Astrocyte of the cerebellum (primary cell): ENCODE results near the gene NFKB1.

ENCODE experiments used
- DNase-seq: peaks from one replicate; pipeline ENCODE4 v3.0.0-alpha.2; 2011; ENCODE audit warnings: low read depth
- H3K4me3 ChIP-seq: 2 replicates; pipeline ENCODE4 v1.5.1; 2011; ENCODE audit warnings: mild to moderate bottlenecking, low read depth, low read length, moderate library complexity
- in situ Hi-C: cut with HindIII; loops from 2 replicates; pipeline ENCODE4 v1.10.0; 2017; ENCODE audit warnings: low sequenced_read_pairs
- TF ChIP-seq, protein P1 (sequence below): IDR thresholded peaks from 2 replicates; pipeline ENCODE4 v1.5.1; 2012; ENCODE audit warnings: low read length, low read depth, moderate library complexity, mild to moderate bottlenecking; ENCODE audit errors: missing control alignments

Gene NFKB1

DNA sequence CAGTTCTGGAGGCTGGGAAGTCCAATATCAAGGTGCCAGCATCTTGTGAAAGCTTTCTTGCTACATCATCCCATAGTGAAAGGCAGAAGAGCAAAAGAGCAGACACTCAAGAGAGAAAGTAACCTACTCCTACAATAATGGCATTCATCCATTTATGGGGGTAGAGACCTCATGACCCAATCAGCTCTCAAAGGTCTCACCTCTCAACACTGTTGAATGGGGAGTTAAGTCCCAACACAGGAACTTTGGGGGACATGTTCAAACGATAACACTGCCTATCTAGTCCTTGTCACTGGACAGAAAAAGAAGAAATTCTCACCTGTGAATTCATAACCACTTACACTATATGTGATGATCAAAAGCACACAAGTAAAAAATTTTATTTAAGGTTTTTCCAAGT lies 6.6 kb upstream of the NFKB1 start:
- no peak overlapping the region for H3K4me3 ChIP-seq
- no peak for DNase-seq
- in situ Hi-C loops: no loop called here
- TF ChIP-seq, protein P1, sequence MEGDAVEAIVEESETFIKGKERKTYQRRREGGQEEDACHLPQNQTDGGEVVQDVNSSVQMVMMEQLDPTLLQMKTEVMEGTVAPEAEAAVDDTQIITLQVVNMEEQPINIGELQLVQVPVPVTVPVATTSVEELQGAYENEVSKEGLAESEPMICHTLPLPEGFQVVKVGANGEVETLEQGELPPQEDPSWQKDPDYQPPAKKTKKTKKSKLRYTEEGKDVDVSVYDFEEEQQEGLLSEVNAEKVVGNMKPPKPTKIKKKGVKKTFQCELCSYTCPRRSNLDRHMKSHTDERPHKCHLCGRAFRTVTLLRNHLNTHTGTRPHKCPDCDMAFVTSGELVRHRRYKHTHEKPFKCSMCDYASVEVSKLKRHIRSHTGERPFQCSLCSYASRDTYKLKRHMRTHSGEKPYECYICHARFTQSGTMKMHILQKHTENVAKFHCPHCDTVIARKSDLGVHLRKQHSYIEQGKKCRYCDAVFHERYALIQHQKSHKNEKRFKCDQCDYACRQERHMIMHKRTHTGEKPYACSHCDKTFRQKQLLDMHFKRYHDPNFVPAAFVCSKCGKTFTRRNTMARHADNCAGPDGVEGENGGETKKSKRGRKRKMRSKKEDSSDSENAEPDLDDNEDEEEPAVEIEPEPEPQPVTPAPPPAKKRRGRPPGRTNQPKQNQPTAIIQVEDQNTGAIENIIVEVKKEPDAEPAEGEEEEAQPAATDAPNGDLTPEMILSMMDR: no peak

DNA sequence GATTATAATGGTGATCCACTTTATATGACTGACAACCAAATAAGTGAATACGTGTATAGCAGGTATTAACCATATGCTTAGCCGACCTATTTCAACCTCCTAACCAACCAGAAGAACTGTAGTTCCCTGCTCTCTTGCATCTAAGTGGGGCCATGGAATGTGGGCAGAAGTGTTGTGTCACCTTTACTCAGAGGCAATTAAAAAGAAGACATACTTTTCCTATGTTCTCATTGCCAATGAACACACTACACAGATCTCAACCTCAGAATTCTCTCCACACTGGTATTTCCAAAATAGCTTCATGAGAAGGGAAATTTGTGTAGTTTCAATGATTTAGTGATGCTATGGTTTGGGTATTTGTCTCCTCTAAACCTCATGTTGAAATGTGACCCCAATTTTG lies 3.2 kb upstream of the NFKB1 start:
- no peak overlapping the region for H3K4me3 ChIP-seq
- DNase-seq: no peak
- in situ Hi-C loops: no loop called here
- TF ChIP-seq, protein P1: no peak

GRCh38 chr4:102500352-102500695 lies 835 bp upstream of the NFKB1 start:
- in situ Hi-C loops: no loop called here
- TF ChIP-seq, protein P1: peak; percentile 7
- no peak for DNase-seq
- peak overlapping the region; percentile 64 for H3K4me3 ChIP-seq

GRCh38 chr4:102501447-102501696 lies 213 bp downstream of the NFKB1 start:
- H3K4me3 ChIP-seq: peak overlapping the region; percentile 64
- DNase-seq: no peak
- TF ChIP-seq, protein P1: no peak
- in situ Hi-C loops: no loop called here

GRCh38 chr4:102502543-102502818 lies 1.3 kb downstream of the NFKB1 start:
- no peak for DNase-seq
- TF ChIP-seq, protein P1: no peak
- in situ Hi-C loops: no loop called here
- peak overlapping the region; percentile 64 for H3K4me3 ChIP-seq

GRCh38 chr4:102503301-102503746 lies 2.2 kb downstream of the NFKB1 start:
- TF ChIP-seq, protein P1: no peak
- H3K4me3 ChIP-seq: peak overlapping the region; percentile 17
- in situ Hi-C loops: no loop called here
- DNase-seq: no peak
